Stimulated activated CD4-positive, alpha-beta T cell treated with anti-CD3 and anti-CD28 coated beads, Interleukin-12 subunit alpha, Interleukin-12 subunit beta, amount 100 ng/mL, for 48 hours (primary cell): ENCODE results near the gene SYCE1.
"Not testable (repeated sequence)": the region's sequence is repeated elsewhere in the genome, so short reads cannot be mapped to it uniquely, and the experiment has no call there.

Source experiments
- DNase-seq, 3 donors: peaks; one replicate each; pipeline ENCODE4 v3.0.0-alpha.2; 2020; ENCODE audit warnings: low read depth in 2 of 3, low spot score in 1 of 3

Gene SYCE1

DNA sequence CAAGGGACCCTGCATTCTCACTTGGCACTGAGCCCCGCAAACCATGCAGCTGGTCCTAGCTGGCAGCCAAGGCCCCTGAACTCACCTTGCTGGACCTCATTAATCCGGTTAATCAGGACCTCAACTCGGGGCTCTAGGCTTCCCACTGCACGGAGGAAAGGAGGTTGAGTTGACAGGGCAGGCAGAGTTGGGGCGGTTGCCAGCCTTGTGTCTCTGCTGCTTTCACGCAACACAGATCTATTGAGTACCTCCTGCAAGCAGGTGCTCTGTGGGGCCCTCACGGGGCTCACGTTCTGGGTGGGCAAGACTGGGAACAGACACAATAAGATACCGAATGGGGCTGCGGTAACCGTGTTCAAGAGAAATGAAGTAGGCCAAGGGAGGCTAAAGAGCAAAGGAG is 6.2 kb downstream of the SYCE1 start:
- no peak for DNase-seq

GRCh38 chr10:133557381-133557780 is 8.0 kb downstream of the SYCE1 start:
- DNase-seq: no peak

GRCh38 chr10:133555521-133555920 is 9.9 kb downstream of the SYCE1 start:
- DNase-seq: no peak

DNA sequence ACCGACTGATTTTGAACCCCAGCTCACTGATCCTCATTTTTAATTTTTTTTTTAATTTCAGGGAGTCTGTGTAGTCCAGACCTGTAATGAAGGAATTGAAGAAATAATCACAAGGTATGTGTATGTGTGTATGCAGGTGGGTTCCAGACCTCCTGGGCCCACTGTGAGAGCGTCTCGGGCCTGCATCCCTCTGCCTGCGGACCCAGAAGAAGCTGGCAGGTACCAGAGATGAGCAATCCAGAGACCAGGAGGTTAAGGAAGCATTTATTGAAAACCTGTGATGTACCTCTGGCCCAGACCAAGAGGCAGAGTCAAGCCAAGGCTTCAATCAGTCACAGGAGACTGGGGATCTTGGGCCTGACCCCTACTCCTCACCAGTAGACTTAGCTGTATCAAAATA is 10.8 kb downstream of the SYCE1 start:
- DNase-seq: no peak

- DNase-seq: no peak
Observed at GRCh38 chr10:133544506-133544905, 20.9 kb downstream of the SYCE1 start.

DNA sequence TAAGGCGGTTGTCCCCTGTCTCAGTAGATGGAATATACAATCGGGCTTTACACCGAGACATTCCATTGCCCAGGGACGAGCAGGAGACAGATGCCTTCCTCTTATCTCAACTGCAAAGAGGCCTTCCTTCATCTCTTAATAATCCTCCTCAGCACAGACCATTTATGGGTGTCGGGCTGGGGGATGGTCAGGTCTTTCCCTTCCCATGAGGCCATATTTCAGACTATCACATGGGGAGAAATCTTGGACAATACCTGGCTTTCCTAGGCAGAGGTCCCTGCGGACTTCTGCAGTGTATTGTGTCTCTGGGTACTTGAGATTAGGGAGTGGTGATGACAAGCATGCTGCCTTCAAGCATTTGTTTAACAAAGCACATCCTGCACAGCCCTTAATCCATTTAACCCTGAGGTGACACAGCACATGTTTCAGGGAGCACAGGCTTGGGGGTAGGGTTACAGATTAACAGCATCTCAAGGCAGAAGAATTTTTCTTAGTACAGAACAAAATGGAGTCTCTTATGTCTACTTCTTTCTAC is 23.9 kb downstream of the SYCE1 start:
- DNase-seq: not testable (repeated sequence)

DNA sequence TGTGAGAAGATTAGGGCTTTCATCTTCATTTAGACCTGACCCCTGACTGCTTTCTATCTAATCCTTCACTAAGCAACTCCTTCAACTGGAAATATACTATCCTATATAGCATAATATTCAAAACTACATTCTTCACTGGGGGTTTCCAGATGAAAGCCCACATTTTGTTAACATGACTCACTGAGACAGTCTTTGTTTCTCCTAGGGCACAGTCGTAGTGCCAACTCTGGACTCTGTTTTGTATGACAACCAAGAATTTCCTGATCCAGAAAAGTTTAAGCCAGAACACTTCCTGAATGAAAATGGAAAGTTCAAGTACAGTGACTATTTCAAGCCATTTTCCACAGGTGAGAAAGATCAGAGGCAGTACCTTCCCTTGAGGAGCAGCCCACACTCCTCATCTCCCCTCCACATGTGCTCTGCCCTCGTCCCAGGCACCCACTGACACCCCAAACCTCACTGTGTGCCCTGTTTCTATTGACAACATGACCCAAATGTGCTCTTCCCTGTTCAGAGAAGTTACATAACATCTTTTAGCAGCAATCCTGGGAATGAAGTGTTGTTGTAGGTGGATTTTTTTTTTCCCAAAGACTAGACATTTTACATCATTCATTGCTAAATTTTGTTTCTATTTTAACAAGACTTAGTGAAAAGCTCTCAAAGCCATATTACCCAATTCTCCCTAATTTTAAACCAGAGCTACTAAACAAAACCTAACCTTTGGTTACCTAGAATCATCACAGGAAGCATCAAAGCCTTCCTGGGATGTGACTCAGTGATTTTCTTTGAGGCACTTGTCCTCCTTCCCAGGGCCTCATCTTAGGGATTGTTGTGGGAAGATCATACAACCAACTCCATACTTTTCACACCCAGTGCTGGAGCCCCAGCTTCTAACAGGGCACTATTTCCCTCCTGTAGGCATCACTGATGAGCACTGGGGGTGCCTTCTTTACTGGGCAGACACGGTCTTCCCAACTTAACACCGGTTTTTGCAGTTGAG is 27.5 kb downstream of the SYCE1 start:
- DNase-seq: no peak

- no peak for DNase-seq
Observed at GRCh38 chr10:133536198-133536597, 29.2 kb downstream of the SYCE1 start.

GRCh38 chr10:133534417-133534816 is 31.0 kb downstream of the SYCE1 start:
- DNase-seq: no peak

- no peak for DNase-seq
Observed at GRCh38 chr10:133532871-133533270, 32.5 kb downstream of the SYCE1 start.

GRCh38 chr10:133530506-133530905 is 34.9 kb downstream of the SYCE1 start:
- DNase-seq: no peak

GRCh38 chr10:133529576-133529946 is 35.8 kb downstream of the SYCE1 start:
- DNase-seq: no peak

DNA sequence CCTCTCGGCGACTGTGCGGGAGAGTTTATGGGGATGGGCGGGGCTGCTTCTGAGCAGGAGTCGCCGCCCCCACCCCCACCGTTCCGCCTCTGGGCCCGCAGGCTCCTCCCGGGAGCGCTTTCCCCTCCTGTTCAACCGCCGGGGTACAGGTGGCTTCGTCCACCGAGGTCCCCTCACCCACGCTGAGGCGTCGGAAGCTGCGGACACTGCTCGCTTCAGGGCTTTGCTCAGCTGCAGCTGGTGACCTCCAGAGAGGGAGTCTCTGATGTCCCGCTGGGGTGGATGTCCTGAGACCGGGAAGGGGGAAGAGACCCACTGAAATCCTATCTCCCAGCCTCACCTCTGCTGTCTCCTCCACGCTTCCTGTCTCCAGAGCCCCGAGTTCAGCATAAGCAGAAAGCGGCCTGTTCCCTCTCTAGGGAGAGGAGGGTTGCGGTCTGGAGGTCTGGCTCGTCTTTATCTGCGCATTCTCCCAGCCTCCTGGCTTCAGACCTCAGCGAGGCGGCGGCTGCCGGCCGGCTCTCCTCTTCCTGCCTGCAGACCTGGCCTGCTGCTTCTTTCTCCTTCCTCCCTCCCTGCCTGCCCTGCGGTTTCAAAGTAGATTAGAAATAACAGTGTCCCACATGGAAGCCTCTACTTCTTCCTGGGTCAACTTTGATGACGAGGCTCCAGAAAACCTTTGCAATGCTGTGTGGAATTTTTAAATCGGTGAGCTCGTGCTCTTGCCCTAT is 36.4 kb downstream of the SYCE1 start:
- no peak for DNase-seq

DNA sequence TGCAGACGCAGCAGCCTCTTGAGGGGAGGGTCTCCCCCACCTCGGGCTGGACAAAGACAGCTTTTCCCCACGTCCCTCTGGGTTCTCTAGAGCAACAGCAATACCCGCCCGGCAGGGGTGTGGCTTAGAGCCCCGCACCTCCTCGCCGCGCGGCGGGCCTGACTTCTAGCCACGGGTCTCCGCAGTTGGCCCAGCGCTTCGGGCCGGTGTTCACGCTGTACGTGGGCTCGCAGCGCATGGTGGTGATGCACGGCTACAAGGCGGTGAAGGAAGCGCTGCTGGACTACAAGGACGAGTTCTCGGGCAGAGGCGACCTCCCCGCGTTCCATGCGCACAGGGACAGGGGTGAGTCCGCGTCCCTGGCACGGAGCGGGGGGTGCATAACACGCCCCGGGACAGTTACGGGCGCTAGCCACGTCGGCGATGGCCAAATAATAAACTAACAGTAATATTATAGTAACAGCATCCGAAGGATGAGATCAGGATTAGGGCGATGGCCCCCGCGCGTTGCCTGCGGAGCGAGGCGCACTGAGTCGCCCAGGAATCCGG is 37.0 kb downstream of the SYCE1 start:
- no peak for DNase-seq

- DNase-seq: no peak
Observed at GRCh38 chr10:133527771-133528271, 37.6 kb downstream of the SYCE1 start.

GRCh38 chr10:133526957-133527588 is 38.3 kb downstream of the SYCE1 start, which contains the start of gene CYP2E1:
Gene CYP2E1, plus strand, starts transcription at chr10:133527363. Its CDS starts 33 bp downstream, at chr10:133527396.
- DNase-seq: no peak

DNA sequence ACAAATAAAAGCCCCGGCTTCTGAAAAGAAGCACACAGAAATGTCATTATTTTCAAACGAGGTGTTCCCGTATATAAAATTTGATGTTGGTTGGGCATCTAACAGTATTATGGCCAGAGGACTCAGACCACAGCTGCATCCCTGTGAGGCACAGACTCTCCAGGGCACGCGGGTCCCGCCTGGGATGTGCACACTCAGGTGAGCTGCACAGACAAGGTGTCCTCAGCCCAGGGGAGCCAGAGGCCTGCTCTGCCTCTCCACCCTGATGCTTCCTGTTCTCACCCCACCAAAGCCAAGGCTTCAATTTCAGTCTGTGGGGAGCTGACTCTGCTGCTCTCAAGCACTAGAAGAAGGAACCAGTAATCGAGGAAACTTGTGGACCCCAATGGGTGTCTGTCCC is 39.9 kb downstream of the SYCE1 start:
- DNase-seq: no peak

DNA sequence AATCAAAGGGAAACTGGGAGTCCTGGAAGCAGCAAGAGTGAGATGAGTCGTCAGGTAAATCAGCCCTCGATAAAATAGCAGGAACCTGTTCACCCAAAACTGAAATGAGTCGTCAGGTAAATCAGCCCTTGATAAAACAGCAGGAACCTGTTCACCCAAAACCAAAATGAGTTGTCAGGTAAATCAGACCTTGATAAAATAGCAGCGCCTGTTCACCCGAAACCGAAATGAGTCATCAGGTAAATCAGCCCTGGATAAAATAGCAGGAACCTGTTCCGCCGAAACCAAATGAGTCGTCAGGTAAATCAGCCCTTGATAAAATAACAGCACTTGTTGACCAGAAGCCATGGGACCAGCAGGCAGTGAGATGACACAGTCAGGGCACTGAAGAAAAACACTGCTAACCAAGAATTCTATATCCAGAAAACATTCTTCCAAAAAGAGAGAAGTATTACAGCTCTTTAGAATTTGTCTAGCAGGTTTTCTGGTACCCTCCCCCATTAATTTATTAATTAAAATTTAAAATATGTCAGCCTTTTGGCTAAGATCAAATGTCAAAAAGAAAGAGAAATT is 41.7 kb downstream of the SYCE1 start:
- no peak for DNase-seq

- DNase-seq: peak; percentile 89 to 94 (median 90)
Observed at GRCh38 chr10:133520193-133520738, 45.1 kb downstream of the SYCE1 start.

DNA sequence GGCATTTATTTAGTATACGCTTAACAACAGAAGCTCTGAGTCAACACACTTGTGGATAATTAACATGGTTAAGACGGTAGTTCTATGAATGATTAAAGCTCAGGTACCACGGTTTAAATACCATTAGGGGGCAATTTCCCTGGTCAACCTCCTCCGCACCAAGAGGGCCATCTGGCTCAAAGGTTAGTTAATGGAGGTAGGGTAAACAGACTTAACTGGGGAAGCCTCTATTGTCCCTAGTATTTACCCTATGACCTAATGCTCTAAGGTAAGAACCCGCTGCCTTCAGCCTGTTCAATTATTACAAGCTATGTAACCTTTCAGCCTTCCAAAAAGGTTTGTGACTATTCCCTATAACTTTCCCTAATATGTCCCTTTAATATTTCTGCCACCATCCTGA is 46.9 kb downstream of the SYCE1 start:
- not testable (repeated sequence) for DNase-seq
